Smooth muscle cell (in vitro differentiated cells): ENCODE results near the gene HTRA2. TPM values are rescaled to one million over a fixed set of nuclear protein-coding genes. Genes with fewer than 3 reads are reported as not detected.

Experiments used
- DNase-seq: peaks from one replicate; lab custom pipeline; 2025; ENCODE audit not compliant: unreplicated experiment; lab: John Stamatoyannopoulos, UW
- H2AFZ ChIP-seq: fragments of 200-600 bp; sonication (generic); 2 replicates; pipeline ENCODE4 v1.6.0; 2016; ENCODE audit warnings: antibody characterized with exemption, low read depth, mild to moderate bottlenecking
- H3F3A ChIP-seq: fragments of 200-600 bp; sonication (generic); 2 replicates; pipeline ENCODE4 v1.6.0; 2017; ENCODE audit warnings: antibody characterized with exemption, low read depth
- H3K27ac ChIP-seq: fragments of 200-600 bp; sonication (generic); 2 replicates; pipeline ENCODE4 v1.5.1; 2016; ENCODE audit warnings: low read depth, mild to moderate bottlenecking
- H3K27me3 ChIP-seq: fragments of 200-600 bp; sonication (generic); 2 replicates; pipeline ENCODE4 v1.6.1; 2016; ENCODE audit warnings: low read depth, mild to moderate bottlenecking
- H3K36me3 ChIP-seq: fragments of 200-600 bp; sonication (generic); 2 replicates; pipeline ENCODE4 v1.5.1; 2016; ENCODE audit warnings: low read depth
- H3K4me1 ChIP-seq: fragments of 200-600 bp; sonication (generic); 2 replicates; pipeline ENCODE4 v1.5.1; 2016; ENCODE audit warnings: low read depth
- H3K4me2 ChIP-seq: fragments of 200-600 bp; sonication (generic); 2 replicates; pipeline ENCODE4 v1.6.0; 2016; ENCODE audit warnings: mild to moderate bottlenecking
- H3K4me3 ChIP-seq: fragments of 200-600 bp; sonication (generic); 2 replicates; pipeline ENCODE4 v1.5.1; 2016; ENCODE audit warnings: mild to moderate bottlenecking
- H3K79me2 ChIP-seq: fragments of 200-600 bp; sonication (generic); 2 replicates; pipeline ENCODE4 v1.6.0; 2016; ENCODE audit warnings: low read depth, mild to moderate bottlenecking
- H3K9ac ChIP-seq: fragments of 200-600 bp; sonication (generic); 2 replicates; pipeline ENCODE4 v1.6.0; 2016; ENCODE audit warnings: low read depth
- H3K9me3 ChIP-seq: fragments of 200-600 bp; sonication (generic); replicated peaks from 2 replicates; pipeline ENCODE4 v1.5.1; 2016; ENCODE audit warnings: low read depth
- H4K20me1 ChIP-seq: fragments of 200-600 bp; sonication (generic); 2 replicates; pipeline ENCODE4 v1.6.0; 2016; ENCODE audit warnings: low read depth
- WGBS: methylation state at CpG from one replicate; pipeline ENCODE4 v1.1.7; 2016; ENCODE audit warnings: low lambda C conversion rate; 5-methylcytosine and 5-hydroxymethylcytosine counted together
- polyA plus RNA-seq: library from polyadenylated mRNA; unstranded; fragments of >200 nt; fragmentation: Nextera tagmentation; extraction: Ambion mirVana; gene quantifications from 2 replicates; pipeline ENCODE4 v1.2.1, GENCODE V29; 2016
- total RNA-seq: library from RNA; depleted of rRNA; stranded (reverse); fragments of >200 nt; gene quantifications from 2 replicates; pipeline ENCODE4 v1.2.3, GENCODE V29; 2014
- TF ChIP-seq, protein P1 (sequence below): fragments of 200-600 bp; sonication (generic); IDR thresholded peaks from 2 replicates; pipeline ENCODE4 v1.5.1; 2017; ENCODE audit warnings: borderline replicate concordance, mild to moderate bottlenecking, antibody characterized with exemption; ENCODE audit not compliant: insufficient read depth, poor library complexity, severe bottlenecking

HTRA2 gene
- total and polyA plus RNA-seq, 2 experiments from 2014 or later: 19.1 to 30.4 TPM

DNA sequence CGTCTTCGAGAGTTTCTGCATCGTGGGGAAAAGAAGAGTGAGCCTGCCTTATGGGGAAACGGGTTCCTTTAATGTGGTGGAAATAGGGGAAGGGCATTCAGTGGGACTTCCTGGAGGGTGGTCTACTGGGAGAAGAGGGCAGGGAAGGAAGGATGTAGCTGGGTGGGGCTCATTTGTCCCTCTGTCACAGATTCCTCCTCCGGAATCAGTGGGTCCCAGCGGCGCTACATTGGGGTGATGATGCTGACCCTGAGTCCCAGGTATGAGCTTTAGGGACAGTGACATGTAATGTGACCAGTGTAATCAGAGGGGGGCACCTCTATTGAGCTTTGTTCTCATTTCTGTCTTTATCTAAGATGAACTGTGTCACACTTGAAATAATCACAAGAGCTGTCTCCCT is 1.9 kb downstream of the HTRA2 start:
- no peaks in the 10 kb centered on the region for H3K9me3 ChIP-seq
- H3K27me3 ChIP-seq: no peaks in the 10 kb centered on the region
- WGBS: 89% methylated on average over 7 of the region's 7 CpGs
- H3K79me2 ChIP-seq: peaks cover 28% of the 10 kb centered on the region
- TF ChIP-seq, protein P1, sequence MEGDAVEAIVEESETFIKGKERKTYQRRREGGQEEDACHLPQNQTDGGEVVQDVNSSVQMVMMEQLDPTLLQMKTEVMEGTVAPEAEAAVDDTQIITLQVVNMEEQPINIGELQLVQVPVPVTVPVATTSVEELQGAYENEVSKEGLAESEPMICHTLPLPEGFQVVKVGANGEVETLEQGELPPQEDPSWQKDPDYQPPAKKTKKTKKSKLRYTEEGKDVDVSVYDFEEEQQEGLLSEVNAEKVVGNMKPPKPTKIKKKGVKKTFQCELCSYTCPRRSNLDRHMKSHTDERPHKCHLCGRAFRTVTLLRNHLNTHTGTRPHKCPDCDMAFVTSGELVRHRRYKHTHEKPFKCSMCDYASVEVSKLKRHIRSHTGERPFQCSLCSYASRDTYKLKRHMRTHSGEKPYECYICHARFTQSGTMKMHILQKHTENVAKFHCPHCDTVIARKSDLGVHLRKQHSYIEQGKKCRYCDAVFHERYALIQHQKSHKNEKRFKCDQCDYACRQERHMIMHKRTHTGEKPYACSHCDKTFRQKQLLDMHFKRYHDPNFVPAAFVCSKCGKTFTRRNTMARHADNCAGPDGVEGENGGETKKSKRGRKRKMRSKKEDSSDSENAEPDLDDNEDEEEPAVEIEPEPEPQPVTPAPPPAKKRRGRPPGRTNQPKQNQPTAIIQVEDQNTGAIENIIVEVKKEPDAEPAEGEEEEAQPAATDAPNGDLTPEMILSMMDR: no peak
- no peak overlapping the region for H3K9ac ChIP-seq
- peak overlapping the region; percentile 99 for H3K4me2 ChIP-seq
- DNase-seq: no peak
- H2AFZ ChIP-seq: no peak overlapping the region
- no peaks in the 10 kb centered on the region for H3K36me3 ChIP-seq
- peaks cover 22% of the 10 kb centered on the region for H3F3A ChIP-seq
- no peak overlapping the region for H3K4me3 ChIP-seq
- H3K4me1 ChIP-seq: peaks cover 11% of the 10 kb centered on the region
- H4K20me1 ChIP-seq: peaks cover 11% of the 10 kb centered on the region
- peak overlapping the region; percentile 71 for H3K27ac ChIP-seq

DNA sequence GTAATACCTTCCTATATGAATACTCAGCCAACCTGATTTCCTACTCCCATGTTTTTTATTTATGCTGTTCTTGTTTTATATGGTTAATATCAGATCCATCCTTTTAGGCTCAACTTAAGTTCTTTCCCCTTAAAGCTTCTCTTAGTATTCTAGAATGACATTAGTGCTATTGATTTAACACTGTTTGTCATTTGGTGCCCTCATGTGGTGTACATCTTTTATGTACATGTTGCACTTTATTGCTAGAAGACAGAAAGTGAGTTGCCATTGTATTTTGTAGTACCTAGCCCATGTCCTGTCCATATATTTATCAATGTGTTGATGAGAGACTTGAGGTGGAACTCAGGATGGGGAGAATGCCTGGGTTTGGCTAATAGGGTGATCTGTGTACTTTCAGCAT is 2.5 kb downstream of the HTRA2 start:
- no peak for DNase-seq
- Histone ChIP-seq H3K4me2 (no peak overlapping the region), H3K79me2 (peaks cover 28% of the 10 kb centered on the region), H3K36me3 (no peaks in the 10 kb centered on the region), H3K4me1 (peaks cover 11% of the 10 kb centered on the region), H2AFZ (no peak overlapping the region), H3F3A (peaks cover 28% of the 10 kb centered on the region), H3K4me3 (no peak overlapping the region), H3K27me3 (no peaks in the 10 kb centered on the region), H3K9me3 (no peaks in the 10 kb centered on the region), H4K20me1 (peaks cover 11% of the 10 kb centered on the region), H3K9ac (no peak overlapping the region), H3K27ac (no peak overlapping the region)
- TF ChIP-seq, protein P1: peak; percentile 30

DNA sequence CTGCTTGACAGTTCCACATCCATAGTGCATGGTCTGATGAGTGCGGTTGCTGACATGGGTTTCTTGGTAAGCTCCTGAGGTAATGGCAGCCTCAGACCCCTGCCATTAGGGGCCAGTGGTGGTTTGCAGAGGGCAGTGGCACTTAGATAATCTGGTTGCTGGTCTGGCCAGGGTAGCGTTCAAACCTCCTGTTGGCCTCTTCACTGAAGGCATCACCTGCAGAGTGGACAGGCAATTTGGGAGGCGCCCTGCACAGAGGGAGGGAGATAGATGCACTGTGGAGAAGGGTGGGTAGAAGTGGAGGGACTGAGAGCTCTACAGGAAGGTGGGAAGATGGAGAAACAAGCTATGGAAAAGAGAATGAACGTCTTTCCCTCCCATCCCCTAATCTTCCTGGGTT is 3.7 kb downstream of the HTRA2 start:
- Histone ChIP-seq H3K4me1 (peaks cover 9% of the 10 kb centered on the region), H4K20me1 (no peaks in the 10 kb centered on the region), H3K4me2 (no peak overlapping the region), H2AFZ (no peak overlapping the region), H3K36me3 (no peaks in the 10 kb centered on the region), H3F3A (peaks cover 29% of the 10 kb centered on the region), H3K79me2 (peaks cover 21% of the 10 kb centered on the region), H3K27me3 (no peaks in the 10 kb centered on the region), H3K4me3 (no peak overlapping the region), H3K9me3 (no peaks in the 10 kb centered on the region), H3K27ac (no peak overlapping the region), H3K9ac (no peak overlapping the region)
- no peak for DNase-seq
- TF ChIP-seq, protein P1: no peak
- WGBS: 89% methylated on average over 4 of the region's 4 CpGs

DNA sequence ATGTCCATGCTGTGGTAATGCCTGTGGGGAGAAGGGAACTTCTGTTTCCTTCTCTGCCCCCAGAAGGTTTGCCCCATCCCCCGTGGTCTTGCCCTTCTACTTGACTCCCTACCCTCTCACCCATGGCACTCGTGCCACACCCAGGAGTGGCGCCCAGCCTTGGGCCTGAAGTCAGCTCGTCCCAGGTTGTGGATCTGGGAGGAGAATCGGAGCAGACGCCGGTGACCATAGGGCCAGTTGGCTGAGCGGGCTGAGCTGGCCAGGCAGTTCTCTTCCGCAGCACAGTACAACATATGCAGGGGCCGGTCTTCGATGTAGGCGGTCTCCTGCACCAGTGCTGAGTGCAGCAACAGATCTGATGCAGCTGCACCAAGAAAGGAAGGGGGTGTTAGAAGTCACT is 4.7 kb downstream of the HTRA2 start:
- no peaks in the 10 kb centered on the region for H4K20me1 ChIP-seq
- no peaks in the 10 kb centered on the region for H3K27me3 ChIP-seq
- H2AFZ ChIP-seq: no peak overlapping the region
- peaks cover 4% of the 10 kb centered on the region for H3K4me1 ChIP-seq
- WGBS: 96% methylated on average over 12 of the region's 12 CpGs
- TF ChIP-seq, protein P1: no peak
- H3K36me3 ChIP-seq: no peaks in the 10 kb centered on the region
- H3K79me2 ChIP-seq: peaks cover 12% of the 10 kb centered on the region
- no peak for DNase-seq
- no peak overlapping the region for H3K4me2 ChIP-seq
- peaks cover 29% of the 10 kb centered on the region for H3F3A ChIP-seq
- no peak overlapping the region for H3K27ac ChIP-seq
- H3K4me3 ChIP-seq: no peak overlapping the region
- H3K9ac ChIP-seq: no peak overlapping the region
- no peaks in the 10 kb centered on the region for H3K9me3 ChIP-seq
